Stimulated activated CD4-positive, alpha-beta T cell treated with anti-CD3 and anti-CD28 coated beads, Interleukin-4, amount 100 ng/mL, for 24 hours (primary cell): ENCODE data around the gene FAM53B.
A peak's percentile ranks its signal among the peaks of the same experiment; 100 is the strongest.
"Not testable (repeated sequence)": the region's sequence is repeated elsewhere in the genome, so short reads cannot be mapped to it uniquely, and the experiment has no call there.

Source experiments
- DNase-seq: peaks from one replicate; pipeline ENCODE4 v3.0.0-alpha.2; 2020

Gene FAM53B

GRCh38 chr10:124744102-124745050 lies at the start of gene FAM53B:
Gene FAM53B, minus strand, starts transcription at chr10:124744378. Its CDS starts 37,665 bp downstream, at chr10:124706713.
- peak; percentile 75 for DNase-seq

- DNase-seq, result no peak
Observed at GRCh38 chr10:124792998-124793352, 48.8 kb upstream of the FAM53B start.

GRCh38 chr10:124791547-124792348 lies 47.6 kb upstream of the FAM53B start, which contains the start of gene EEF1AKMT2:
Gene EEF1AKMT2, minus strand, starts transcription at chr10:124791887. Its CDS starts 54 bp downstream, at chr10:124791833.
- DNase-seq, result peak; percentile 84

- not testable (repeated sequence) for DNase-seq
Observed at GRCh38 chr10:124782900-124783299, 38.7 kb upstream of the FAM53B start.

- no peak for DNase-seq
Observed at GRCh38 chr10:124768791-124769190, 24.6 kb upstream of the FAM53B start.

GRCh38 chr10:124765256-124765655 lies 21.1 kb upstream of the FAM53B start:
- DNase-seq, result no peak

GRCh38 chr10:124763267-124763666 lies 19.1 kb upstream of the FAM53B start:
- DNase-seq, result no peak

- no peak for DNase-seq
Observed at GRCh38 chr10:124762281-124762680, 18.1 kb upstream of the FAM53B start.

GRCh38 chr10:124756156-124756903 lies 12.2 kb upstream of the FAM53B start:
- no peak for DNase-seq

GRCh38 chr10:124755581-124755980 lies 11.4 kb upstream of the FAM53B start:
- no peak for DNase-seq

- DNase-seq, result no peak
Observed at GRCh38 chr10:124754227-124754626, 10.0 kb upstream of the FAM53B start.

- DNase-seq, result no peak
Observed at GRCh38 chr10:124748953-124749645, 4.9 kb upstream of the FAM53B start.

GRCh38 chr10:124748166-124748565 lies 4.0 kb upstream of the FAM53B start:
- DNase-seq, result no peak

GRCh38 chr10:124747745-124748144 lies 3.6 kb upstream of the FAM53B start:
- DNase-seq, result no peak

GRCh38 chr10:124746992-124747391 lies 2.8 kb upstream of the FAM53B start:
- DNase-seq, result no peak

- not testable (repeated sequence) for DNase-seq
Observed at GRCh38 chr10:124746447-124746846, 2.3 kb upstream of the FAM53B start.

GRCh38 chr10:124745673-124746072 lies 1.5 kb upstream of the FAM53B start:
- no peak for DNase-seq

GRCh38 chr10:124745252-124745651 lies 1.1 kb upstream of the FAM53B start:
- DNase-seq, result no peak

GRCh38 chr10:124743191-124744101 lies 732 bp downstream of the FAM53B start:
- DNase-seq, result no peak

GRCh38 chr10:124742413-124743190 lies 1.6 kb downstream of the FAM53B start:
- DNase-seq, result no peak
